Loucy (cell line): ENCODE data around the gene MUC6.

Experiments used
- EZH2phosphoT487 ChIP-seq: fragments of 200-600 bp; IDR thresholded peaks from 2 replicates; pipeline ENCODE4 v1.6.1; 2018; ENCODE audit warnings: antibody characterized with exemption, mild to moderate bottlenecking, moderate library complexity, borderline replicate concordance
- TF ChIP-seq, protein P1 (sequence below): fragments of 200-600 bp; sonication (generic); conservative IDR thresholded peaks from 2 replicates; pipeline ENCODE4 v1.5.1; 2014; ENCODE audit warnings: mild to moderate bottlenecking, antibody characterized with exemption, low read length

DNA sequence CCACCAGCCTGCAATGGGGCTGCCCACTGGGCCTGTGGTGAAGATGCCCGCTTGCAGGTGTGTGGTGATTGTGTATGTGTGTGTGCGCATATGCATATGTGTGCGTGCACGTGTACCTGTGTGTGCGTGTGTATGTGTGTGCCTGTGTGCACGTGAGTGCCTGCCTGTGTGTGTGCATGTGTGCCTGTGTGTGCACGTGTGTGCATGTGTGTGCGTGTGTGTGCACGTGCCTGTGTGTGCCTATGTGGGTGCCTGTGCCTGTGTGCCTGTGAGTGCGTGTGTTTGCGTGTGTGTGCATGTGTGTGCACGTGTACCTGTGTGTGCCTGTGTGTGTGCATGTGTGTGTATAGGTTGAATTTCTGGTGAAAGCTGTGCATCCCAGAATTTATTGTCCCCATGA lies 2.4 kb upstream of the MUC6 start:
- TF ChIP-seq, protein P1, sequence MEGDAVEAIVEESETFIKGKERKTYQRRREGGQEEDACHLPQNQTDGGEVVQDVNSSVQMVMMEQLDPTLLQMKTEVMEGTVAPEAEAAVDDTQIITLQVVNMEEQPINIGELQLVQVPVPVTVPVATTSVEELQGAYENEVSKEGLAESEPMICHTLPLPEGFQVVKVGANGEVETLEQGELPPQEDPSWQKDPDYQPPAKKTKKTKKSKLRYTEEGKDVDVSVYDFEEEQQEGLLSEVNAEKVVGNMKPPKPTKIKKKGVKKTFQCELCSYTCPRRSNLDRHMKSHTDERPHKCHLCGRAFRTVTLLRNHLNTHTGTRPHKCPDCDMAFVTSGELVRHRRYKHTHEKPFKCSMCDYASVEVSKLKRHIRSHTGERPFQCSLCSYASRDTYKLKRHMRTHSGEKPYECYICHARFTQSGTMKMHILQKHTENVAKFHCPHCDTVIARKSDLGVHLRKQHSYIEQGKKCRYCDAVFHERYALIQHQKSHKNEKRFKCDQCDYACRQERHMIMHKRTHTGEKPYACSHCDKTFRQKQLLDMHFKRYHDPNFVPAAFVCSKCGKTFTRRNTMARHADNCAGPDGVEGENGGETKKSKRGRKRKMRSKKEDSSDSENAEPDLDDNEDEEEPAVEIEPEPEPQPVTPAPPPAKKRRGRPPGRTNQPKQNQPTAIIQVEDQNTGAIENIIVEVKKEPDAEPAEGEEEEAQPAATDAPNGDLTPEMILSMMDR: no peak
- no peak for TF ChIP-seq EZH2phosphoT487
